HL-60 (cell line): ENCODE data around the gene NPPA.
A peak's percentile ranks its signal among the peaks of the same experiment; 100 is the strongest.

Experiments
- DNase-seq, 2 experiments: peaks; one replicate each; pipeline ENCODE4 v3.0.0-alpha.2; 2010 to 2020; ENCODE audit warnings: low read depth in 1 of 2, low spot score in 1 of 2
- H3K27ac ChIP-seq: fragments of 250-450 bp; sonication (Bioruptor Pico); replicated peaks from 2 replicates; pipeline ENCODE4 v1.5.1; 2020; ENCODE audit warnings: mild to moderate bottlenecking, moderate library complexity
- H3K27me3 ChIP-seq: fragments of 250-450 bp; sonication (Bioruptor Pico); 2 replicates; pipeline ENCODE4 v1.5.1; 2021; ENCODE audit warnings: mild to moderate bottlenecking, moderate library complexity; ENCODE audit not compliant: insufficient read depth, poor library complexity, severe bottlenecking
- H3K4me3 ChIP-seq: replicated peaks from 2 replicates; pipeline ENCODE4 v1.5.1; 2011; ENCODE audit warnings: mild to moderate bottlenecking, control low read depth, low read length; ENCODE audit not compliant: insufficient read depth
- CTCF ChIP-seq: IDR thresholded peaks from one replicate; pipeline ENCODE4 v1.5.1; 2011; ENCODE audit warnings: low read length, control low read depth, inconsistent platforms; ENCODE audit not compliant: insufficient read depth
- GABPA ChIP-seq: IDR thresholded peaks from 2 replicates; pipeline ENCODE4 v1.6.1; 2012; ENCODE audit warnings: low read depth
- POLR2AphosphoS5 ChIP-seq: IDR thresholded peaks from 2 replicates; pipeline ENCODE4 v1.6.1; 2012; ENCODE audit warnings: low read depth
- REST ChIP-seq: IDR thresholded peaks from 2 replicates; pipeline ENCODE4 v1.6.1; 2012; ENCODE audit warnings: low read depth; ENCODE audit not compliant: insufficient replicate concordance
- SPI1 ChIP-seq: IDR thresholded peaks from 2 replicates; pipeline ENCODE4 v1.6.1; 2012; ENCODE audit warnings: low read depth, mild to moderate bottlenecking, borderline replicate concordance

Gene NPPA

GRCh38 chr1:11848373-11848700 is 754 bp upstream of the NPPA start:
- H3K4me3 ChIP-seq = no peak overlapping the region
- H3K27me3 ChIP-seq = no peaks in the 10 kb centered on the region
- H3K27ac ChIP-seq = no peak overlapping the region
- DNase-seq = no peak
- no peak for TF ChIP-seq POLR2AphosphoS5
- TF ChIP-seq GABPA = no peak
- TF ChIP-seq REST = no peak
- no peak for TF ChIP-seq SPI1
- TF ChIP-seq CTCF = no peak

GRCh38 chr1:11845641-11846335 is 1.8 kb downstream of the NPPA start:
- no peak overlapping the region for H3K27ac ChIP-seq
- H3K4me3 ChIP-seq = no peak overlapping the region
- no peaks in the 10 kb centered on the region for H3K27me3 ChIP-seq
- no peak for DNase-seq
- TF ChIP-seq CTCF (no peak), REST (peak; percentile 96)

GRCh38 chr1:11842154-11843041 is 5.2 kb downstream of the NPPA start:
- no peaks in the 10 kb centered on the region for H3K27me3 ChIP-seq
- TF ChIP-seq CTCF (no peak), SPI1 (peak; percentile 60; the same call in 1 of the 2 replicates), POLR2AphosphoS5 (peak; percentile 66; the same call in 1 of the 2 replicates), REST (peak; percentile 47)
- peak; percentile 81 to 92 for DNase-seq
- H3K27ac ChIP-seq = peak overlapping the region; percentile 87
- H3K4me3 ChIP-seq = no peak overlapping the region
